CD4-positive, alpha-beta memory T cell (primary cell): Measurements from ENCODE around the gene RSL1D1. TPM values are rescaled to one million over a fixed set of nuclear protein-coding genes. Genes with fewer than 3 reads are reported as not detected.
"Not testable (repeated sequence)": the region's sequence is repeated elsewhere in the genome, so short reads cannot be mapped to it uniquely, and the experiment has no call there.

Experiments
- CTCF ChIA-PET: fragments of 350-600 bp; sonication (Branson Sonifier 250); formaldehyde crosslinking; loops from one replicate; lab custom pipeline; 2021; ENCODE audit warnings: inconsistent platforms; ENCODE audit not compliant: partially characterized antibody; lab: Charles Lee
- POLR2A ChIA-PET: fragments of 350-600 bp; sonication (Branson Sonifier 250); formaldehyde crosslinking; loops from one replicate; lab custom pipeline; 2021; ENCODE audit not compliant: partially characterized antibody; lab: Charles Lee
- DNase-seq, 5 donors: peaks; one replicate each; pipeline versions ENCODE4 v3.0.0 to v3.0.0-alpha.2; 2020 to 2022; ENCODE audit warnings: mixed read lengths in 1 of 5
- H3K27ac ChIP-seq: one replicate; pipeline ENCODE4 v1.7.0; 2013; ENCODE audit warnings: low read depth, low read length
- H3K27me3 ChIP-seq: 2 replicates; pipeline ENCODE4 v1.7.0; 2013; ENCODE audit warnings: mild to moderate bottlenecking, low read length, moderate library complexity; ENCODE audit not compliant: insufficient read depth
- H3K36me3 ChIP-seq: 2 replicates; pipeline ENCODE4 v1.7.0; 2013; ENCODE audit warnings: mild to moderate bottlenecking, low read length, moderate library complexity; ENCODE audit not compliant: insufficient read depth
- H3K4me1 ChIP-seq: 2 replicates; pipeline ENCODE4 v1.7.0; 2013; ENCODE audit warnings: mild to moderate bottlenecking, low read length, moderate library complexity; ENCODE audit not compliant: insufficient read depth
- H3K4me3 ChIP-seq, 2 donors: one replicate each; pipeline ENCODE4 v1.7.0; 2013; ENCODE audit warnings: low read length in 2 of 2, mild to moderate bottlenecking in 1 of 2
- H3K9me3 ChIP-seq, 2 donors: one replicate each; pipeline ENCODE4 v1.7.0; 2013; ENCODE audit warnings: low read length in 2 of 2, control low read depth in 1 of 2; ENCODE audit not compliant: control insufficient read depth in 1 of 2
- H3K27ac Mint-ChIP-seq, 7 donors: one replicate each; pipeline ENCODE4 v1.8.0; 2020 to 2021; ENCODE audit warnings: mixed read lengths in 7 of 7, mild to moderate bottlenecking in 6 of 7, inconsistent platforms in 3 of 7, moderate library complexity in 3 of 7
- H3K27me3 Mint-ChIP-seq, 2 donors: one replicate each; pipeline ENCODE4 v1.8.0; 2020 to 2021; ENCODE audit warnings: mixed read lengths in 2 of 2
- H3K36me3 Mint-ChIP-seq, 2 donors: one replicate each; pipeline ENCODE4 v1.8.0; 2020 to 2021; ENCODE audit warnings: mixed read lengths in 2 of 2, inconsistent platforms in 1 of 2, mild to moderate bottlenecking in 1 of 2
- H3K4me1 Mint-ChIP-seq, 4 donors: one replicate each; pipeline ENCODE4 v1.8.0; 2020 to 2021; ENCODE audit warnings: mixed read lengths in 4 of 4, mild to moderate bottlenecking in 1 of 4
- H3K4me3 Mint-ChIP-seq, 8 donors: one replicate each; pipeline ENCODE4 v1.8.0; 2020 to 2021; ENCODE audit warnings: mixed read lengths in 8 of 8, mild to moderate bottlenecking in 7 of 8, moderate library complexity in 6 of 8, inconsistent platforms in 3 of 8
- H3K9me3 Mint-ChIP-seq, 8 donors: one replicate each; pipeline ENCODE4 v1.8.0; 2020 to 2021; ENCODE audit warnings: mixed read lengths in 8 of 8, mild to moderate bottlenecking in 5 of 8, inconsistent platforms in 3 of 8, moderate library complexity in 1 of 8
- intact Hi-C: fragments of 100-400 bp; cut with micrococcal nuclease; formaldehyde crosslinking; loops from one replicate; pipeline ENCODE4 v1.15.1; 2023
- polyA plus RNA-seq, 2 donors: library from polyadenylated mRNA; unstranded; fragments of 300-500 nt; fragmentation: Illumina TruSeq; gene quantifications; one replicate each; pipeline ENCODE4 v1.2.3, GENCODE V29; 2021
- total RNA-seq, 2 experiments: library from RNA; stranded (reverse); gene quantifications; one replicate each; pipeline ENCODE4 v1.2.3, GENCODE V29; 2021

RSL1D1 gene
- total and polyA plus RNA-seq, 4 experiments from 2014 or later: 124 to 325 (median 193) TPM

- Mint-ChIP-seq H3K9me3 (peaks cover 0 to 3% (median 0%) of the 10 kb centered on the region in 8 donors), H3K4me3 (no peak overlapping the region), H3K4me1 (peaks cover 0 to 2% (median 0%) of the 10 kb centered on the region in 4 donors), H3K27ac (peak overlapping the region in 3 of 7 donors; percentile 48 to 78 (median 62)), H3K27me3 (no peaks in the 10 kb centered on the region), H3K36me3 (peaks cover 33 to 44% of the 10 kb centered on the region in 2 donors)
- Histone ChIP-seq H3K27me3 (no peaks in the 10 kb centered on the region), H3K36me3 (peaks cover 37% of the 10 kb centered on the region), H3K4me3 (no peak overlapping the region), H3K9me3 (no peaks in the 10 kb centered on the region), H3K4me1 (no peaks in the 10 kb centered on the region), H3K27ac (no peak overlapping the region)
- intact Hi-C loops: no loop called here
- DNase-seq: no peak
- CTCF ChIA-PET: no interaction called here
- POLR2A ChIA-PET: interaction anchor here (1.1 kb wide), 1 partner anchor 39 kb away, joined by 3 read pairs; the partner anchor contains the start of gene ZC3H7A
These were observed 15.3 kb downstream of the RSL1D1 start for GRCh38 chr16:11835891-11836649.

GRCh38 chr16:11835309-11835708 lies 16.0 kb downstream of the RSL1D1 start:
- Histone ChIP-seq H3K4me1 (no peaks in the 10 kb centered on the region), H3K27ac (no peak overlapping the region), H3K36me3 (peaks cover 30% of the 10 kb centered on the region), H3K27me3 (no peaks in the 10 kb centered on the region), H3K9me3 (no peaks in the 10 kb centered on the region), H3K4me3 (no peak overlapping the region)
- H3K27me3 Mint-ChIP-seq: no peaks in the 10 kb centered on the region
- peaks cover 29 to 40% of the 10 kb centered on the region in 2 donors for H3K36me3 Mint-ChIP-seq
- POLR2A ChIA-PET: interaction anchor here (1.1 kb wide), 1 partner anchor 38 kb away, joined by 3 read pairs; the partner anchor contains the start of gene ZC3H7A
- peak overlapping the region in 1 of 7 donors; percentile 13 for H3K27ac Mint-ChIP-seq
- CTCF ChIA-PET: no interaction called here
- peaks cover 0 to 2% (median 0%) of the 10 kb centered on the region in 4 donors for H3K4me1 Mint-ChIP-seq
- intact Hi-C loops: no loop called here
- H3K9me3 Mint-ChIP-seq: peaks cover 0 to 4% (median 0%) of the 10 kb centered on the region in 8 donors
- no peak for DNase-seq
- no peak overlapping the region for H3K4me3 Mint-ChIP-seq

GRCh38 chr16:11833951-11834695 lies 17.2 kb downstream of the RSL1D1 start:
- CTCF ChIA-PET: no interaction called here
- H3K9me3 Mint-ChIP-seq: peaks cover 0 to 4% (median 0%) of the 10 kb centered on the region in 8 donors
- peaks cover 18% of the 10 kb centered on the region for H3K36me3 ChIP-seq

GRCh38 chr16:11828696-11829095 lies 22.6 kb downstream of the RSL1D1 start:
- Histone ChIP-seq H3K27me3 (no peaks in the 10 kb centered on the region), H3K36me3 (no peaks in the 10 kb centered on the region), H3K27ac (no peak overlapping the region), H3K9me3 (no peaks in the 10 kb centered on the region), H3K4me1 (no peaks in the 10 kb centered on the region), H3K4me3 (no peak overlapping the region)
- no peak overlapping the region for H3K27ac Mint-ChIP-seq
- DNase-seq: no peak
- peaks cover 0 to 4% (median 0%) of the 10 kb centered on the region in 8 donors for H3K9me3 Mint-ChIP-seq
- ChIA-PET POLR2A (no interaction called here), CTCF (no interaction called here)
- H3K4me3 Mint-ChIP-seq: no peak overlapping the region
- intact Hi-C loops: no loop called here
- H3K27me3 Mint-ChIP-seq: no peaks in the 10 kb centered on the region
- no peaks in the 10 kb centered on the region for H3K36me3 Mint-ChIP-seq
- H3K4me1 Mint-ChIP-seq: no peaks in the 10 kb centered on the region

More at GRCh38 chr16:11833951-11834695, 17.2 kb downstream of the RSL1D1 start:
- no peaks in the 10 kb centered on the region for H3K4me1 Mint-ChIP-seq
- H3K27ac Mint-ChIP-seq: peak overlapping the region in 2 of 7 donors; percentile 0 to 10
- H3K36me3 Mint-ChIP-seq: peaks cover 21 to 29% of the 10 kb centered on the region in 2 donors
- H3K27me3 ChIP-seq: no peaks in the 10 kb centered on the region
- H3K4me1 ChIP-seq: no peaks in the 10 kb centered on the region
- intact Hi-C loops: no loop called here
- DNase-seq: no peak
- no peaks in the 10 kb centered on the region for H3K27me3 Mint-ChIP-seq
- no peaks in the 10 kb centered on the region for H3K9me3 ChIP-seq
- POLR2A ChIA-PET: interaction anchor here (0.6 kb wide), 1 partner anchor 523 kb away, joined by 3 read pairs; no protein-coding TSS in a partner anchor
- no peak overlapping the region for H3K4me3 ChIP-seq
- H3K4me3 Mint-ChIP-seq: no peak overlapping the region
- no peak overlapping the region for H3K27ac ChIP-seq

- H3K27me3 ChIP-seq, H3K9me3 ChIP-seq, intact Hi-C loops, DNase-seq, H3K27ac ChIP-seq, H3K9me3 Mint-ChIP-seq, H3K4me3 Mint-ChIP-seq, H3K4me1 Mint-ChIP-seq, H3K36me3 Mint-ChIP-seq, H3K36me3 ChIP-seq, H3K4me3 ChIP-seq, H3K27ac Mint-ChIP-seq, H3K27me3 Mint-ChIP-seq, CTCF ChIA-PET, H3K4me1 ChIP-seq: not testable (repeated sequence)
- POLR2A ChIA-PET: interaction anchor here (0.6 to 0.7 kb wide), 2 partner anchors 51 to 66 kb away, joined by 3 read pairs; no protein-coding TSS in a partner anchor
These were observed 25.7 kb downstream of the RSL1D1 start for GRCh38 chr16:11825520-11826165.

GRCh38 chr16:11824362-11824761 lies 27.0 kb downstream of the RSL1D1 start:
- Histone ChIP-seq H3K36me3 (no peaks in the 10 kb centered on the region), H3K4me3 (no peak overlapping the region), H3K4me1 (no peaks in the 10 kb centered on the region), H3K9me3 (no peaks in the 10 kb centered on the region), H3K27ac (no peak overlapping the region), H3K27me3 (no peaks in the 10 kb centered on the region)
- POLR2A ChIA-PET: no interaction called here
- no peak overlapping the region for H3K4me3 Mint-ChIP-seq
- H3K27ac Mint-ChIP-seq: no peak overlapping the region
- intact Hi-C loops: no loop called here
- H3K36me3 Mint-ChIP-seq: no peaks in the 10 kb centered on the region
- CTCF ChIA-PET: no interaction called here
- no peaks in the 10 kb centered on the region for H3K9me3 Mint-ChIP-seq
- no peaks in the 10 kb centered on the region for H3K4me1 Mint-ChIP-seq
- no peak for DNase-seq
- H3K27me3 Mint-ChIP-seq: no peaks in the 10 kb centered on the region

- POLR2A ChIA-PET, H3K27me3 Mint-ChIP-seq, CTCF ChIA-PET: not testable (repeated sequence)
These were observed 27.7 kb downstream of the RSL1D1 start for GRCh38 chr16:11823645-11824044.

More at GRCh38 chr16:11823645-11824044, 27.7 kb downstream of the RSL1D1 start:
- H3K4me3 Mint-ChIP-seq, H3K27ac ChIP-seq, H3K36me3 ChIP-seq, intact Hi-C loops, DNase-seq, H3K9me3 ChIP-seq, H3K4me3 ChIP-seq, H3K4me1 Mint-ChIP-seq, H3K36me3 Mint-ChIP-seq, H3K9me3 Mint-ChIP-seq, H3K27me3 ChIP-seq, H3K4me1 ChIP-seq, H3K27ac Mint-ChIP-seq: not testable (repeated sequence)
